GM21390 (cell line): Measurements from ENCODE around the gene ADNP.
"Not testable (repeated sequence)": the region's sequence is repeated elsewhere in the genome, so short reads cannot be mapped to it uniquely, and the experiment has no call there.

ENCODE experiments used
- ATAC-seq: cut with Tn5 transposase; IDR thresholded peaks from one replicate; pipeline ENCODE4 v1.9.1; 2021; ENCODE audit not compliant: unreplicated experiment

ADNP gene

DNA sequence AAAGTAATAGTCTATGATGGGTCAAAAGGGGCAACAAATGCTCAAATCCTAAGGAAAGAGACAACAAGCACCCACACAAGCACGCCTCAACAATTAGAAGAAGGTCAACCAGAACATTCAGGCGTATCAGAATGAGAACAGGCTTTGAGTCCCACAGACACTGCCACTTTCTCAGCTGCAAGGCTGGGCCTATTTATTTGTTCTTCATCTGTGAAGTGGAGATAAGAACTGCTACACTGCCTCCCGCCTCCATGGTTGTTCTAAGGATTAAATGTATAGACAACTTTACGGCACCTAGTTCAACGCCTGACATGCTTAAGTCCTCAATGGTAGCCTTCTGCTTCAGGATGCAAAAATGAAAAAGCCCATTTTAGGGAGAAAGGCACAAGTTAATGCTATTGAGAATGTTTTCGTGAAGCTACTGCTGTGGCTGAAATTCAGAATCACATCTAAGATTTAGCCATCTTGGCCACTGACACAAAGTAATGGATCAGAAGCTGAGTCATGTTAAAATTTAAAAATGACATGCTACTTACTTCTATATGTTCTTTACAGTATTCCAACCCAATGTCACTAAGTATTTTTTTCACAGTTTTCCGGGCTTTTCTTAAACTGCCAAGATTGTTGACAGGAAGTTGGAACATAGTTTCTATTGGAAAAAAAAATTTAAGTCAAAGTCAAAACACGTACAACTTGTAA, 27.7 kb downstream of the ADNP start:
- no peak for ATAC-seq

DNA sequence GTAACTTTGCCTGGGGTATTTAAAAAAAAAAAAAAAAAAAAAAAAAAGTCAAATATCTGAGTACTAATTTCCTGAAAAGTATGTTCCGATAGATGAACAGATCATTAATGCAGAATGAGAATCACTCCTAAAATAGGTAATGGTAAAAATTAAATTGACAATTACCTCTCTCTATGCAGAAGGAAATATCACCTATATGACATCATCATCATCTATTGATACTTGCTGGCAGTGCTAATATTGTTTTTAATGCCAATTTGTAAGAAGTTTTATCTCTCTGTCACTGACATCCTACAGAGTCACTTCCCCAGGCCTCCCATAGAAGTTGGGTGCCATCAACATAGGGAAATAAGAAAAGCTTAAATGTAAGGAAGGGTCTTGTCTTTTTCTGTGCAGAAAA, 29.9 kb downstream of the ADNP start:
- no peak for ATAC-seq

DNA sequence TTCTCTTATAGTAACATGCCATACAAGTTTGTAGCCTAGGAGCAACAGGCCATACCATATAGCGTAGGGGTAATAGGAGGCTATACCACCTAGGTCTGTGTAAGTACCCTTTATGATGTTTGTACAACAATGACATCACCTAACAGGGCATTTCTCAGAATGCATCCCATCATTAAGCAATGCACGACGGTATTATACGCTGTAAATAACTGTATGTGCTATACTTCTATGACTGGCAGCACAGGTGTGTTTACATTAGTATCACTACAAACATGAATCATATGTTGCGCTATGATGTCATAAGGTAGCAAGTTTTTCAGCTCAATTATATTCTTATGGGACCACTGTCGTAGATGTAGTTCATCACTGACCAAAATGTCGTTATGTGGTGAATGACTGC, 31.0 kb downstream of the ADNP start:
- ATAC-seq = no peak

DNA sequence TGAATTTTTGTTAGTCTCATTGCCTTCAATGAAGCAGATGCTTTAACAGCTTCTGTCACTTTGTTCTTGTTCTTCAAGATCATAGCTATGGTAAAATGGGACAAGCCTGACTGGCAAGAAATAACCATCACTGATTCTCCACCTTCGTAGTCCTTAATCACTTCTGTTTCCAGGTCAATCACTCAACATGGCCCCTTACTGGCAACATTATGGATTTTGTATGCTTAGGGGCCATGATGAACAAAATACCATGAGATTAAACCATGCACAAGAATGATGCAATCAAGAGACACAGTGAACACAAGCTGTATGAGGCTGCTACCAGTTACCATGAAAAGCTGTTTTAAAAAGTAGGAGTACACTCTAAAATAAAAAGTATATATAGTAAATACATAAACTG, 32.8 kb downstream of the ADNP start:
- no peak for ATAC-seq

DNA sequence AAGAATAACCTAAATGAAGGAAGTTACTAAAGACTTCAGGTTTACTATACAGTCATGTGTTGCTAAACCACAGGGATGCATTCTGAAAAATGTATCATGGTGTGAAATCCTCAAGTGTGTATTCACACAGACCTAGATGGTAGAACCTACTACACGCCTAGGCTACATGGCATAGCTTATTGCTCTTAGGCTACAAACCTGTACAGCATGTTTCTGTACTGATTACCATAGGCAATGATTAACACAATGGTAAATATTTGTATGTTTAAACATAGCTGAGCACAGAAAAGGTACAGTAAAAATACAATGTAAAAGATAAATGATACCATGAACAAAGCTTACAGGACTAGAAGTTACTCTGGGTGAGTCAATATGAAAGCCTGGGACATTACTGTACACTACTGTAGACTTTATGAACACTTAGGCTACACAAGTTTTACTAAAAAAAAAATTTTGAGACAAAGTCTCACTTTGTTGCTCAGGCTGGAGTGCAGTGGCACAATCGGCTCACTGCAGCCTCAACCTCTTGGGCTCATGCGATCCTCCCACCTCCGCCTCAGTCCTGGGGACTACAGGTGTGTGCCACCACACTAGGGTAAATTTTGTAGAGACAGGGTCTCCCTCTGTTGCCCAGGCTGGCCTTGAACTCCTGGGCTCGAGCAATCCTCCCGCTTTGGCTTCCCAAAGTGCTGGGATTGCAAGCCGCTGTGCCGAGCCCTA, 36.0 kb downstream of the ADNP start:
- ATAC-seq = no peak

DNA sequence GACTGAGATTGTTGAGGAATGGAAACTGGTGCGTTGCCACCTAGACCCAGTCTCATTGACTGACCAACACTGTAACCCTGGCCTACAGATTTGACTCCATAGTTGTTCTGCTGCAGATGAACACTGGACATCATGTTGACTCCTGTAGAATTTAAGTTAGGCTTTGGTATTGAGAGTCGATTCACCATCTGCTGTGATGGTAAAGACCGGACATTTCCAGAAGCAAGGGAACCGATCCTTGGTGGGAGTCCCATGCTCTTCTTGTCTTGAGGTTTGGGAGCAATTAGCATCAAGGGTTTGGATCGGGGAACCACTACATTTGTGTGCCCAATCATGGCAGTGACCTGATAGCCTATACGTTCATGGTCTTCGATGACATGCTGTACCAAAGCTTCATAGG, 37.6 kb downstream of the ADNP start:
- ATAC-seq = no peak

DNA sequence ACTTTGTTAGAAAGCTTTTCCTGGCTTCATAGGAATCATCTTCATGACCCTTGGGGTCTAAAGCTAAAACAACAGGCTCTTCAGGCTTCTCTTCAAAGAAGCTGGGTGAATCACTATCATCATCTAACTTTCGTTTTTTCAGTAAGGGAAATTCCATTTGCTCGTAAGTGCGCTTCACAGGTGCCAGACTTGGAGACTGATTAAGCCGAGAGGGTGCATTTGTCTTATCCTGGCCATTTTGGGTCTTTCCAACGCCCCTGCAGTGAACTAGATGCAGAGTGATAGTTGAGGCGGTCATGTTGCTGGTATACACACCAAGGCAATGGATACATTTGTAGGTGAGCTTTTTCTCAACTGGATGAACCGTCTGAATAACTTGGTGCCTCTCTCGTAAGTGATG, 38.8 kb downstream of the ADNP start:
- no peak for ATAC-seq

DNA sequence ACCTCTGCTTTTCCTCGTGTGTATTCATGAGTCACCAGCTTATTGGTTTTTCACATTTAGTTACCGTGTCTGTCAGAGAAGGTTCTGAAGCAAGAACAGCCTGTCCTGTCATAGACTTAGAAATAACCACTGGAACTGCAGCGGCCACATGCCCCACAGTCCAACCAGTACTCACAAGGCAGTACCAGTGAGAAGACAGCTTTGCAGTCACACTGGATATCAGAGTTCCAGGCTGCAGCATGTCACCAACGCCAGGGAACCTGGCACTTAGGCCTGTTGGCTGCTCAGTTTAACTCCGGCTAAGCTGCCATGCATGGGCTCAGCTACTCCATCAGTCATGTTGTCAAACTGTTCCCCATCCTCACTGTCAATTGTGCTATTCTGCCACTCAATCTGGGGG, 40.1 kb downstream of the ADNP start:
- ATAC-seq = no peak

DNA sequence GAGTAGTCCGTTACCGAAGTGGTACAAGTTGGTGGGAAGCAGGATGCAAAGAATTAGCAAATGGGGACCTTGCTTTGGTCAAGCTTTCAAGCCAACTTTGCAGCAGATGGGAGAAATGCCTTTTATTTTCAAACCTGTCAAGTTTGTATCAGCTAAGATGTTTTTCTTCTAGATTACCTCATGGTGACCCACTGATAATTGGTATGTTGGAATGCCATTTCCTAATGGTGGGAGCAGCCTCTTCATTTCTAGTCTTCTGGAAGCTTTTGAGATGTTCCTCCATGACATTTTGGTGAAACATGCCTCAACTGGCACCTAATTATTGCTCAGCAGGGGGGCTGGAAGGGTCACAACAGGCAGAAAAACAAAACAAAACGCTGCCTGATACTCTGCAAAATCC, 43.7 kb downstream of the ADNP start:
- no peak for ATAC-seq

DNA sequence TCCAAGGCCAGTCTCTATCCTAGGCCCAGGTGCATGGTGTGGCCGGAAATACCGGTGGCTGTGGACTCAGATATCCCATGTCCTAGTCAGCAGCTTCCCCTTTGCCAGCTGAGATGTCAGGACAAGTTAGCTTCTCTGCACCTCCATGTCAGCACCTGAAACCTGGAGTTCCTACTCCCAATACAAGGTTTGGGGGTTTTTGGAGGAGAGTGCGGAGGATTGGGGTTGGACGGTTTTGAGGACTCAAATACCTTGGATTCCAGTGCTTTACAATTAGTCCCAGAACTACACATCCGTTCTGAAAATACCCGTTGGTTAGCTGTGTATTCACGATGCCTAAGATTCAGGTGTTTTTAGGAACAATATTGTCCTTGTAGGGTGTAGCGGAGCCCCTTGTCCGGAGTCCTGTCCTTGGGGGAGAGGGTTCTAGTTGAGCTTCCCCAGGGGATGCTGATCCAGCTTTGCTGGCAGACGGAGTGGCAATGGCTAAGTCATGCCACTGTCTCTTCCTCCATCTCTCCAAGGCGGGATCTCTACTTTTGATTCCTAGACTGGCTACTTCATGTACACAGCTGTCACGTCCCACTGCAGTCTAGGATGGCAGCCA, 45.0 kb downstream of the ADNP start:
- no peak for ATAC-seq

DNA sequence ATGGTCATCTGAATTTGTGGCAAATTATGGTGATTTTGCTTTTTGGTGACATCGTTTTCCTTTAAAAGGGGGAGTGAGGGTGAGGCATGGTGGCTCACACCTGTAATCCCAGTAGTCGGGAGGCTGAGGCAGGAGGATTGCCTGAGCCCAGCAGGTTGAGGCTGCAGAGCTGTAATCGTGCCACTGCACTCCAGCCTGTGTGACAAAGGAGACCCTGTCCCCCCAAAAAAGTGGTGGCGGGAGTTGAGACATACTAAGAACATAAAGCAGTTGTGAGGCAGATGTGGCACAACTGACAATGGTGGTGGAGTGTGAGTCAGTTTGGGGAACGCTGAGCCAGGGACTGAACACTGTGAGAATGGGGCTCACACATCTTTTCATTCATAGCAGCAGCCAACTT, 45.5 kb downstream of the ADNP start:
- no peak for ATAC-seq

DNA sequence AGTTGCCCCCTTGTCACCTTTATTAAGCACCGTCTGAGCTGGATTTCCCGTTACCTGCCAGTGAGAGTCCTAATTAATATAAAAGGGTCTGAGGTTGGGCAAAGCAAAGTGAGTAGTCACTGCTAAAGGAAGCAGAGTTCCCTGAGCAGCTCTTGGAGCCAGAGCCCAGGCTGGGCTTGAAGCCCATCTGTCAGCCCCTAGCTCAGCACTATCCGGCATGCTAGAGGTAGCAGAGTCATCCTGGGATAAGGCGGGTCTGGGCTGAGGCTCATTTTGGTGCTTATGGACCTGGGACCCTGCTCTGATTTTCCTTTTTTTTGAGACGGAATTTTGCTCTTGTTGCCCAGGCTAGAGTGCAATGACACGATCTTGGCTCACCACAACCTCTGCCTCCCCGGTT, 46.2 kb downstream of the ADNP start:
- ATAC-seq = no peak

DNA sequence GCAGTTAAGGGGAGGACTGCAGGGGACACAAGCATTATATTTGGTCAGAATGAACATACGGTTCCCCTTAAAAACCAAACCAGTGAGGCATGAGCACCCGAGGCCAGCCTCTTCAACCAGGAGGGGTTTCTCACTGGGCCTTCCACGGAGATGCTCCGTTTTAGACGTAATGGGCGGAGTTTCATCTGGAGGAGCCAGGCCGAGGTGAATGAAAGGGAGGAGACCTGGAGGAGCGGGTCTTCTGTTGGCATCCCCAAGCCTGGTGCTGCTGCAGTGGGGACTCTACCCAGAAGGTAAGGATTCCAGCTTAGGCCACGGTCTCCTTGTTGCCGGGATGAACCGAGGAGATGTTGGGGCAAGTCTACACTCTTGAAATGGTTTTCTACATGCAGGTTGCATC, 47.4 kb downstream of the ADNP start:
- no peak for ATAC-seq

DNA sequence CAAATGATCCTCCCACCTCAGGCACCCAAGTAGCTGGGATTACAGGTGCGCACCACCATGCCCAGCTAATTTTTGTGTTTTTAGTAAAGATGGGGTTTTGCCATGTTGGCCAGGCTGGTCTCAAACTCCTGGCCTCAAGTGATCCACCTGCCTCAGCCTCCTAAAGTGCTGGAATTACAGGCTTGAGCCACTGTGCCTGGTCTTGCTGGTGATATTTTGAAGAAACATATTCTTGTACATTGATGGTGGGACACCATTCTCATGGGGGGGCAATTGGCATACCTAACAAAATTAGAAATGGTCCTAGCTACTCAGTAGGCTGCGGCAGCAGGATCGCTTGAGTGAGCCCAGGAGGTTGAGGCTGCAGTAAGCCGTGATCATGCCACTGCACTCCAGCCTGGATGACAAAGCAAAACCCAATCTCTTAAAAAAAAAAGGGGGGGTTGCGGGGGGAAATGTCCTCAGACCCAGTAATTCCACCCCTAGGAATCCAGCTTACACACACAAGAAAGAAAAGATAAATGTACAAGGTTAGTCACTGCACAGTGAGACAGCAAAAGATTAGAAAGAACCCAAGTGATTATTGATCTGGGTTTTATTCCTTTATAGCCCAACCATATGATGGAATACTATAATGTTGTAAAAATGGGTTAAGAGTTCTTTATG, 49.3 kb downstream of the ADNP start:
- ATAC-seq = not testable (repeated sequence)

DNA sequence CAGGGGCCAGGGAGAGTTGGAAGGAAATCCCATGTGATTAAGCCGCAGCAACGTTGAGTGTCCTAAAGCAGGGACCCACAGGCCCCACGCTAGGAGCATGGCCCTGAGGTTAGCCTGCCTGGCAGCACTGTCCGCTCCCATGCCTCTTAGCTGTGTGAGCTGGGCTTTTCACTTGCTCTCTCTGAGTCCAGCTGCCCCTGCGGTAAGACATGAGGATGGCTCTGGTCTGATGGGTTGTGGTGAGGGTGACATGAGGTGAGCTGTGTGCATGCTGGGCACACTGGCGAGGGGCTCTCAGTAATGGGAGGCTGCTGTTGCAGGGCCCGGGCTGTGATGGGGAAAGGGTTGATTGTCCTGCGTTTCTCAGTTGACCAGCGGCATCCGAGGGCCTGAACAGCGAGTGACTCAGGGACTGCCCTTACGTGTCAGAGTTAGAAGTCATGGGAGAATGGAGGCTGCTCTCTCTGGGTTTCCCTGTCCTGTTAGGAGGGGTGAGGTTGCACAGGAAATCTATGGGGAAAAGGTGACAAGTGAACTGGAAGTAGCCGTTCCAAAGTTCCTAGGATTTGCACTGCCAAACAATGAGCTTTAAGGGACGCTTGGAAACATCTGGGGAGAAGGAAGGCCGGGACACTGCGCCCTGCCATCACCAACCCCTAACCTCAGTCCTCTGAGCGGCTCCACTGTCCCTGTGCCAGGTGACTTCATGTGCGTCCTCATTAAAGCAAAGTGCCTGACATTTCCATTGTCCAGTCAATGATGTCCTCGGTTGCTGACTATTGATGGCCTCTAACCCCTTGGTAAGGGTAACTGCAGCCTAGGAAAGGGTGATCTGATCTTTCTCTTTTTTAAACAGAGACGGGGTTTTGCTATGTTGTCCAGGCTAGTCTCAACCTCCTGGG, 51.3 kb downstream of the ADNP start:
- no peak for ATAC-seq

DNA sequence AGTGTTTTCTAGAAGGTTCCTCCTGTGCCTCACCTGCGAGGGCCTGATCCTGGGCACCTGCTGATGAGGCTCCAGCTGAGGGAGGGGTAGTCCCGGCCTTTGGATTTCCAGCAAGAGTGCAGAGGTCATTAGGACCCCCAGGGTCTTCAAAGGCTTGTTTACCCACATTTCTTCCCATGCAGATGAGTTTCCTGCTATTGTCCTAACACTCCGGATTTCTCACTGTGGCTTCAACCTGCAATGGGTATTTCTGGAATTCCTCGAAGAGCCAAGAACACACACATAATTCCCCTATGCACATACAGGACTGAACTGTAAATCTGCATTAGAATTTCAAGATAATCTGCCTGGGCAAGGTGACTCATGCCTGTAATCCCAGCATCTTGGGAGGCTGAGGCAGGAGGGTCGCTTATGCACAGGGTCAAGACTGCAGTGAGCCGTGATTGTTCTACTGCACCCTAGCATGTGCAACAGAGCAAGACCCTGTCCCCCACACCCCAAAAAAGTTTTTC, 53.9 kb downstream of the ADNP start:
- no peak for ATAC-seq

DNA sequence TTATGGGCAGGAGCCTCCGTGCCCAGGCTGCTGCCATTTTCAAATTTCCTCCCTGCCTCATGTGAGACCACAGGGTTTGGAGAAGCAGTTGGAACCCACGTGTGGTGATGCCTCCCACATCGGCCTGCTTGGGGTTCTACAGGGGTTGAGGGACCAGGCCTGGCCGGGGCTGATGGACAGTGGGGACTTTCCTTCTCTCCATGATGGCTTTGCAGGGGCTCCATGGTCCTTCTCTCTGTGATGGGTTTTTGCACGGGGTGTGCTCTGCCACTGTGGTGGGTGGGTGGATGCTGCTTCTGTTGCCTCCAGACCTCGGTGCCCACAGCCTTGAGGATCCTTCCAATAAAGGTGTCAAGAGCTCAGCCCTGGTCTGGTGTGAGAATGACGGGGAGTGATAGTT, 54.4 kb downstream of the ADNP start:
- no peak for ATAC-seq

DNA sequence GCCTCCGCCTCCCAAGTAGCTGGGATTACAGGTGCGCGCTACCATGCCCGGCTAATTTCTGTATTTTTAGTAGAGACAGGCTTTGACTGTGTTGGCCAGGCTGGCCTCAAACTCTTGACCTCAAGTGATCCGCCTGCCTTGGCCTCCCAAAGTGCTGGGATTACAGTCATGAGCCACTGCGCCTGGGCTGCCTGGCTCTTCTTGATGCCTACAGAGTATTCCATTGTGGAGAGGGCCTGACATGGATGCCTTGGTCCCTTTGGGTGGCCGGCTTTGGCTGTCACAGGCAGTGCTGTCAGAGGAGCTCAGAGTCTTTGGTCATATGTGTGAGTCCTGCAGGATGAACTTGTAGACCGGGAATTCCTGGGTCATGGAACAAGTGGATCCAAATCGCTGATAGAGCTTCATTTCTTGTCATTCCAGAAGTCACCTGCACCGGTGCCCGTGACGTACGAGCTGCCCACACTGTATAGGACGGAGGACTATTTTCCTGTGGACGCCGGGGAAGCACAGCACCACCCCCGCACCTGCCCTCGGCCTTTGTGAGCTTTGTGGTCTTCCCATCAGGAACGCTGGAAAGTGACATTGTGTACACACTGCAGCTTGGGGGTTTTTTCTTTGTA, 55.1 kb downstream of the ADNP start:
- no peak for ATAC-seq

DNA sequence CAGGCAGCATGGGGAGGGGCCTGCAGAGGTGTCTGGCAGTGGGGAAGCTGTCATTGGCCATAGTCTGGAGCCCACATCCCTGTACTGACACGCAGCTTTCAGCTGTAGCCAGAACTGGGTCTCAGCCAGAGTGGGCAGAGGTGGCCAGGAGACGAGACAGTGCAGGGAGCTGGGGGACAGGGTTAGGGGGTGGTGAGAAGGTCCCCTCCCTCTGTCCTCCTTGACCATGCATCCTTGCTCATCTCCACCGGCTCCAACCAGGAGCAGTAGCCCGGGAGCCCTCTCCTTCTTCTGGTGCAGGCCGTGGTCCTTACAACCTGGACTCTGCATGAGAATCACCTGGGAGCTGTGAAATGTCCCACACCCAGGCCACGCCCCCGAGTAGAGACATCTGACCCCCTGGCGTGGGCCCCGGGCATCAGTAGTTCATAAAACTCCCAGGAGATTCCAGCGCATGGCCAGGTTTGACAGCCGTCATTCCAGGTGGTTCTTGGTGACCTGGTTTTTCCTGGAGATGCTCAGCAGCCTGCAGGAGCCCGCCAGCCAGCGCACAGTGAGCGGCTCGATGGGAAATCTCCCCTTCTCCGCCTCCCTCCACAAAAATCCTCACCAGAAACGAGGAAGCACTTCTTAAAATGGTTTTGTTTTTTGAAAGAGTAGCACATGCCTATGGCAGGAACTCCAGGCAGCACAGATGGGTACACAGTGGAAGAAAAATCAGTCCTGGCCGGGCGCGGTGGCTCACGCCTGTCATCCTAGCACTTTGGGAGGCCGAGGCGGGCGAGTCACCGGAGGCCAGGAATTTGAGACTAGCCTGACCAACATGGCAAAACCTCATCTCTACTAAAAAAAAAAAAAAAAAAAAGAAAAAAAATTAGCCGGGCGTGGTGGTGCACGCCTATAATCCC, 56.2 kb downstream of the ADNP start:
- ATAC-seq = no peak
